Measurements from ENCODE around the gene ZSCAN9. TPM values are rescaled to one million over a fixed set of nuclear protein-coding genes. Genes with fewer than 3 reads are reported as not detected.

Gene ZSCAN9
- total and polyA plus RNA-seq, 4 experiments from 2014 or later = 1.2 to 4.4 (median 3.4) TPM

- H3K27me3 Mint-ChIP-seq = peaks cover 16 to 39% of the 10 kb centered on the region in 2 donors
- intact Hi-C loops (cut with micrococcal nuclease) = no loop called here
- H3K9me3 ChIP-seq (ENCODE audit: control insufficient read depth in 1 of 2, low read length in 2 of 2) = no peaks in the 10 kb centered on the region
- no peak overlapping the region for H3K27ac ChIP-seq (ENCODE audit: low read depth, low read length)
- no peak overlapping the region for H3K4me3 ChIP-seq (ENCODE audit: low read length in 2 of 2)
- peak overlapping the region in 2 of 8 donors; percentile 56 to 64 for H3K4me3 Mint-ChIP-seq
- H3K27ac Mint-ChIP-seq = no peak overlapping the region
- no peak for DNase-seq
- H3K9me3 Mint-ChIP-seq = peaks cover 0 to 14% (median 3%) of the 10 kb centered on the region in 8 donors
- peaks cover 2 to 34% of the 10 kb centered on the region in 2 donors for H3K36me3 Mint-ChIP-seq
- no peaks in the 10 kb centered on the region for H3K27me3 ChIP-seq (ENCODE audit: insufficient read depth, low read length)
- H3K36me3 ChIP-seq (ENCODE audit: insufficient read depth, low read length) = no peaks in the 10 kb centered on the region
- H3K4me1 Mint-ChIP-seq = peaks cover 4 to 8% (median 7%) of the 10 kb centered on the region in 4 donors
- peaks cover 6% of the 10 kb centered on the region for H3K4me1 ChIP-seq (ENCODE audit: insufficient read depth, low read length)
- ChIA-PET CTCF (ENCODE audit: partially characterized antibody) (interaction anchor here (0.6 to 2.3 kb wide), 2 partner anchors 73 to 1131 kb away, joined by 4 to 5 read pairs; no protein-coding TSS in a partner anchor), POLR2A (ENCODE audit: partially characterized antibody) (interaction anchor here (0.6 kb wide), 1 partner anchor 16 kb away, joined by 4 read pairs; the partner anchor contains the start of gene ZSCAN26)
These were observed 57.9 kb downstream of the ZSCAN9 start for GRCh38 chr6:28282926-28283325.

Other genes with a start within 250 kb of the ZSCAN9 start
- gene ZNF165, start 144.7 kb upstream of the ZSCAN9 start, total RNA-seq = 1 to 10 TPM in 1 of 2 experiments, under 1 TPM in 1; 0.75 to 1.4 TPM
- gene ZNF165, start 144.7 kb upstream of the ZSCAN9 start, polyA plus RNA-seq = under 1 TPM; 0.78 to 0.96 TPM
- gene ZSCAN16, start 100.7 kb upstream of the ZSCAN9 start, total RNA-seq = 10 to 100 TPM; 13.4 to 14.8 TPM
- 10 to 100 TPM; 12.4 to 14.2 TPM for gene ZSCAN16, start 100.7 kb upstream of the ZSCAN9 start, polyA plus RNA-seq
- gene ZKSCAN8, start 83.4 kb upstream of the ZSCAN9 start, total RNA-seq = 10 to 100 TPM; 40.8 to 43.3 TPM
- gene ZKSCAN8, start 83.4 kb upstream of the ZSCAN9 start, polyA plus RNA-seq = 1 to 10 TPM in 1 of 2 donors, not detected in 1; 1.8 TPM
- gene ZKSCAN4, start 27.0 kb downstream of the ZSCAN9 start, total RNA-seq = 10 to 100 TPM in 1 of 2 experiments, 1 to 10 TPM in 1; 9.9 to 11.1 TPM
- gene ZKSCAN4, start 27.0 kb downstream of the ZSCAN9 start, polyA plus RNA-seq = 1 to 10 TPM; 2.4 to 5.2 TPM
- under 1 TPM in 1 of 2 experiments, not detected in 1; 0.33 TPM for gene NKAPL, start 34.0 kb downstream of the ZSCAN9 start, total RNA-seq
- under 1 TPM in 1 of 2 donors, not detected in 1; 0.15 TPM for gene NKAPL, start 34.0 kb downstream of the ZSCAN9 start, polyA plus RNA-seq
- 10 to 100 TPM; 23.3 to 26.5 TPM for gene ZSCAN26, start 41.9 kb downstream of the ZSCAN9 start, total RNA-seq
- 10 to 100 TPM; 13.1 to 14.2 TPM for gene ZSCAN26, start 41.9 kb downstream of the ZSCAN9 start, polyA plus RNA-seq
- 1 to 10 TPM; 1.1 to 1.4 TPM for gene PGBD1, start 56.3 kb downstream of the ZSCAN9 start, total RNA-seq
- under 1 TPM; 0.08 to 0.31 TPM for gene PGBD1, start 56.3 kb downstream of the ZSCAN9 start, polyA plus RNA-seq
- under 1 TPM; 0.73 to 0.97 TPM for gene ZSCAN31, start 110.9 kb downstream of the ZSCAN9 start, total RNA-seq
- 1 to 10 TPM in 1 of 2 donors, under 1 TPM in 1; 0.86 to 1.2 TPM for gene ZSCAN31, start 110.9 kb downstream of the ZSCAN9 start, polyA plus RNA-seq
- 10 to 100 TPM; 12.4 to 12.6 TPM for gene ZKSCAN3, start 124.7 kb downstream of the ZSCAN9 start, total RNA-seq
- 1 to 10 TPM; 2.3 to 4.2 TPM for gene ZKSCAN3, start 124.7 kb downstream of the ZSCAN9 start, polyA plus RNA-seq
- gene ZSCAN12, start 174.5 kb downstream of the ZSCAN9 start, total RNA-seq = 1 to 10 TPM; 8.0 to 8.3 TPM
- gene ZSCAN12, start 174.5 kb downstream of the ZSCAN9 start, polyA plus RNA-seq = 1 to 10 TPM in 1 of 2 donors, under 1 TPM in 1; 0.70 to 1.3 TPM
- gene ZSCAN23, start 218.2 kb downstream of the ZSCAN9 start, total RNA-seq = 1 to 10 TPM; 1.1 to 1.7 TPM
- gene ZSCAN23, start 218.2 kb downstream of the ZSCAN9 start, polyA plus RNA-seq = not detected

Data from CD4-positive, alpha-beta memory T cell (primary cell).